Measurements from ENCODE around the gene IRF2BP1. TPM values are rescaled to one million over a fixed set of nuclear protein-coding genes. Genes with fewer than 3 reads are reported as not detected.

IRF2BP1 gene
- total and polyA plus RNA-seq, 4 donors, result 18.7 to 34.0 (median 30.1) TPM

DNA sequence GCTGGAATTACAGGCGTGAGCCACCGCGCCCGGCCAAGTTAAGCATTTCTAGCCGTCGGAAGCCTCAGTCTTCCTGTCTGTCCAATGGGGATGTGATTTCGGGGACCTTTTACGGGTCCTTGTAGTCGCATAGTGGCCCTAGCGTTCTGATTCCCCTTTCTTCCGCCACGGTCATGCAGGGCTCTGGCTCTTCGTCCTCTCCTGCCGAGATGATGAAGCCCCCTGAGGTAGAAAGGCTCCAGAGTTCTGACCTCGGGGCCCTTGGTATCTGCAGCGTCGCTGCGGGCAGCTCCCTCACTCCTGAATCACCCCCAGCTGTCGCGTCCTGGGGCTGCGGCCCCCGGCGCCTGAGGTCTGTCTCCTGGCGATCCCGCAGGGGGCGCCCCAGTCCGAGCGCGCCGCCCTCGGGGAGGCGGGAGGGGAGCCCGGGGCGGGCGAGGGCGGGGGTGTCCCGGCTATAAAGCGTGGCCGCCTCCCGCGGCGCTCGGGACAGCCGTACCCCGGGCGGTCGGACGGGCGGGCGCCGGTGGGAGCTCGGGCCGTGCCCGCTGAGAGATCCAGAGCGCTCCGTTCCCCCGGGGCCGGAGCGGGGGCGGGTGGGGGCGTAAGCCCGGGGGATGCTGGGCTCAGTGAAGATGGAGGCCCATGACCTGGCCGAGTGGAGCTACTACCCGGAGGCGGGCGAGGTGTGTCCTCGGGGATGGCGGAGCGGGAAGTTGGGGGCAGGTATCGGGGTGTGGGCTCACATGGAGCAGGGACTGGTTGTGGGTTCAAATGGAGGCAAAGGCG is 21.9 kb downstream of the IRF2BP1 start, which contains the start of gene FOXA3:
TSS of gene FOXA3 (plus strand) at position 487 of the 789 bp plus-strand sequence. CDS start at position 618, 131 bp downstream.
- Histone ChIP-seq H3K4me1 (ENCODE audit: control insufficient read depth, insufficient read depth, low read length) (peaks cover 20% of the 10 kb centered on the region), H3K36me3 (ENCODE audit: control insufficient read depth, insufficient read depth, low read length) (peaks cover 19% of the 10 kb centered on the region), H3K9me3 (ENCODE audit: control insufficient read depth, insufficient read depth, low read length) (no peaks in the 10 kb centered on the region), H3K27me3 (ENCODE audit: control insufficient read depth, insufficient read depth, low read length) (peaks cover 39% of the 10 kb centered on the region), H3K4me3 (ENCODE audit: low read depth, low read length) (peak within 1 kb of the TSS; percentile 99), H3K27ac (ENCODE audit: low read depth, low read length) (no peak within 1 kb of the TSS)
- WGBS (ENCODE audit: insufficient coverage), result 1% methylated on average over 71 of the region's 71 CpGs
- DNase-seq (ENCODE audit: low read depth in 4 of 6, low spot score in 6 of 6), result no peak

DNA sequence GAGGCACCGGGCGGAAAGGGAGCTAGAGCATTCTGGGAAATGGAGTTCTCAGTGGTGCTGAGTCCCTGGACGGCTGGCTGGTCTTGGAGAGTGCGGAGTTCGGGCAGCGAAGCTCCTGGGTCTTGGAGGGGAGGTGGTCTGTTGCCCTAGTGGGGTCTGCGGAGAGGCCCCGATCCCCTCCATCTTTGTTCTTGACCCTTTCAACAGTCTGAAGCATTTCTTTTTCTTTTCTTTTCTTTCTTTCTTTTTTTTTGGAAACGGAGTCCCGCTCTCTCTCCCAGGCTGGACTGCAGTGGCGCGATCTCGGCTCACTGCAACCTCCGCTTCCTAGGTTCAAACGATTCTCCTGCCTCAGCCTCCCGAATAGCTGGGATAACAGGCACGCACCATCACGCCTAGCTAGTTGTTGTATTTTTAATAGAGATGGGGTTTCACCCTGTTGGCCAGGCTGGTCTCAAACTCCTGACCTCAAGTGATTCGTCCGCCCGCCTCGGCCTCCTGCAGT is 22.6 kb downstream of the IRF2BP1 start:
- no peak overlapping the region for H3K27ac ChIP-seq (ENCODE audit: low read depth, low read length)

DNA sequence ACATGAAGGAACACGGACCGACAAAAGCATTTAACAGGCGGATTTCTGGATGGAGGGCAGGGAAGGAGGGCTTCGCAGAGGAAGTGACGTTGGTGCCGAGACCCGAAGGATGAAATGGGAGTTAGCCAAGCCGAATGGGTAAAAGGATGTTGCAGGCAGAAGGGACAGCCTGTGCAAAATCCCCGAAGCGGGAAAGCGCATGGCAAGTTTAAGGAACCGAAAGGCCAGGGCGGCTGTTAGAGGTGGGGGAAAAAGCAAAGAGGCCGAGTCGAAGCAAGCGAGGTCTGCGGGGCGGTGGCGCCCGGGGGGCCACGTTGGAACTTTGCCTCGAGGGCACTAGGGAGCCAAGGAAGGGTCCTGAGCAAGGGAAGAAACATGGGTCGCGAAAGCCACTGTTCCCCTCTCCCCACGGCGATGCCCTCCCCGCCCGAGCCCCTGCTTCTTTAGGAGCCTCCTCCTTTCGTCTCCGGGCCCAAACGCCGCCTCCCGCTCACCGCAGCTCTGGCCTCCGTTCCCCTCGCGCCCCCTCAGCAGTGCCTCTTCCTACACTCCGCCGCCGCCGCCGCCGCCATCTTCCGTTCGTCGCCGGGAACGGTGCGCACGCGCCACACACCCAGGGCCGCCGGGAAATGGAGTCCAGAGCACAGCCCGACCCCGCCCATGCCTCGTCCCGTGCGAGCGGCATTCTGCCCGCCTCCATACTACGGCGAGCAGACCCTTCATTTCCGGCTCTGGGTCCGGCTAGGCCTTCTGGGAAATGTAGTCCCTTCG is 23.2 kb downstream of the IRF2BP1 start, which contains the start of gene SYMPK:
TSS of gene SYMPK (minus strand) at position 584 of the 771 bp plus-strand sequence. CDS start 8,652 bp downstream, outside the sequence.
- DNase-seq (ENCODE audit: low read depth in 4 of 6, low spot score in 6 of 6), result peak; percentile 91 to 100 (median 98)
- under 1% methylated on average over 61 of the region's 65 CpGs for WGBS (ENCODE audit: insufficient coverage)
- H3K4me3 ChIP-seq (ENCODE audit: low read depth, low read length), result peak within 1 kb of the TSS; percentile 99
- no peaks in the 10 kb centered on the region for H3K9me3 ChIP-seq (ENCODE audit: control insufficient read depth, insufficient read depth, low read length)
- H3K4me1 ChIP-seq (ENCODE audit: control insufficient read depth, insufficient read depth, low read length), result peaks cover 20% of the 10 kb centered on the region
- H3K27ac ChIP-seq (ENCODE audit: low read depth, low read length), result peak within 1 kb of the TSS; percentile 98
- peaks cover 39% of the 10 kb centered on the region for H3K27me3 ChIP-seq (ENCODE audit: control insufficient read depth, insufficient read depth, low read length)
- peaks cover 32% of the 10 kb centered on the region for H3K36me3 ChIP-seq (ENCODE audit: control insufficient read depth, insufficient read depth, low read length)

More for the DNA sequence above, 22.6 kb downstream of the IRF2BP1 start:
- H3K9me3 ChIP-seq (ENCODE audit: control insufficient read depth, insufficient read depth, low read length), result no peaks in the 10 kb centered on the region
- 1% methylated on average over 11 of the region's 22 CpGs for WGBS (ENCODE audit: insufficient coverage)
- peaks cover 39% of the 10 kb centered on the region for H3K27me3 ChIP-seq (ENCODE audit: control insufficient read depth, insufficient read depth, low read length)
- peaks cover 26% of the 10 kb centered on the region for H3K36me3 ChIP-seq (ENCODE audit: control insufficient read depth, insufficient read depth, low read length)
- no peak for DNase-seq (ENCODE audit: low read depth in 4 of 6, low spot score in 6 of 6)
- H3K4me1 ChIP-seq (ENCODE audit: control insufficient read depth, insufficient read depth, low read length), result peaks cover 20% of the 10 kb centered on the region
- peak overlapping the region; percentile 99 for H3K4me3 ChIP-seq (ENCODE audit: low read depth, low read length)

DNA sequence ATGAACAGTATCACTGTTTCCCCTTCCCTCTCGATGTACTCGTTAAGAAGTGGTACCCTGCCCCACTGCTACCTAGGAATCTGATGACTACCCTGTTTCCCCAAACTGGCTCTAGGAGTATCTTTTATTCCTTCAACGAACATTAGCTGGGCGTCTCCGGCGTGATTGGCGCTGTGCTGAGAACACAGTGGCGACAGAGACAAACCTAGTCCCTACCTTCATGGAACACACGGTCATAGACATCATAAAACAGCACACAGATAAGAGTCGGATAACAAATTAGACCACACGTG is 23.7 kb downstream of the IRF2BP1 start:
- 0% methylated on average over 9 of the region's 11 CpGs for WGBS (ENCODE audit: insufficient coverage)
- peaks cover 20% of the 10 kb centered on the region for H3K4me1 ChIP-seq (ENCODE audit: control insufficient read depth, insufficient read depth, low read length)
- no peaks in the 10 kb centered on the region for H3K9me3 ChIP-seq (ENCODE audit: control insufficient read depth, insufficient read depth, low read length)
- peak overlapping the region; percentile 98 for H3K27ac ChIP-seq (ENCODE audit: low read depth, low read length)
- DNase-seq (ENCODE audit: low read depth in 4 of 6, low spot score in 6 of 6), result no peak
- peak overlapping the region; percentile 99 for H3K4me3 ChIP-seq (ENCODE audit: low read depth, low read length)
- H3K27me3 ChIP-seq (ENCODE audit: control insufficient read depth, insufficient read depth, low read length), result peaks cover 38% of the 10 kb centered on the region
- peaks cover 32% of the 10 kb centered on the region for H3K36me3 ChIP-seq (ENCODE audit: control insufficient read depth, insufficient read depth, low read length)

DNA sequence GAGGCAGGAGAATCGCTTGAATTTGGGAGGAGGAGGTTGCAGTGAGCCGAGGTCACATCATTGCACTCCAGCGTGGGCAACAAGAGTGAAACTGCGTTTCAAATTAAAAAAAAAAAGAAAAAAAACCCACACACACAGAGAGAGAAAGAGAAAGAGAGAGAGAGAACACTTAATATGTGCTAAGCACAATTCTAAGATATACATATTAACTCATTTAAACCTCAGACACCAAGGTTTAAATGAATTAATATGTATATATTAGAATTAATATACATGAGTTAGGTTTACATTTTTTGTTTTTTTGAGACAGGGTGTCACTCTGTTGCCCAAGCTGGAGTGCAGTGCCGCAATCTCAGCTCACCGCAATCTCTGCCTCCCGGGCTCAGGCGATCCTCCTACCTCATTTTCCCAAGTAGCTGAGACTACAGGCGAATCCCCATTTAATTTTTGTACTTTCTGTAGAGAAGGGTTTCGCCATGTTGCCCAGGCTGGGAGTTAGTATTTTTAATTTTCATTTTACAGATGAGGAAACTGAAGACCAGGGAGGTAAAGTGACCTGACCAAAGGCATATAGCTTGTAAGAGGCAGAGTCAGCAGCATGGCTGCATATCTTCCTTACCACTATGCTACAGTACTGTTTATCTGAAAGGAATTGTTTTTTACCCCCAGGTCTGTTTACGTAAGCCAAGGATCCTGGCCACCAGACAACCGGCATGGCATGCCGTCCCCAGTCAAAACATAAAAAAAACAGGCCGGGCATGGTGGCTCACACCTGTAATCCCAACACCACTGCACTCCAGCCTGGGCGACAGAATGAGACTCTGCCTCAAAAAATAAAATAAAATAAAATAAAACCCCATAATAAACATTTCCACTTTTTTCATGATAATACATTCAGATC is 25.3 kb downstream of the IRF2BP1 start:
- Histone ChIP-seq H3K4me1 (ENCODE audit: control insufficient read depth, insufficient read depth, low read length) (peaks cover 20% of the 10 kb centered on the region), H3K27ac (ENCODE audit: low read depth, low read length) (no peak overlapping the region), H3K36me3 (ENCODE audit: control insufficient read depth, insufficient read depth, low read length) (peaks cover 42% of the 10 kb centered on the region), H3K27me3 (ENCODE audit: control insufficient read depth, insufficient read depth, low read length) (peaks cover 22% of the 10 kb centered on the region), H3K4me3 (ENCODE audit: low read depth, low read length) (no peak overlapping the region), H3K9me3 (ENCODE audit: control insufficient read depth, insufficient read depth, low read length) (no peaks in the 10 kb centered on the region)
- WGBS (ENCODE audit: insufficient coverage), result 80% methylated on average over 2 of the region's 15 CpGs
- no peak for DNase-seq (ENCODE audit: low read depth in 4 of 6, low spot score in 6 of 6)

DNA sequence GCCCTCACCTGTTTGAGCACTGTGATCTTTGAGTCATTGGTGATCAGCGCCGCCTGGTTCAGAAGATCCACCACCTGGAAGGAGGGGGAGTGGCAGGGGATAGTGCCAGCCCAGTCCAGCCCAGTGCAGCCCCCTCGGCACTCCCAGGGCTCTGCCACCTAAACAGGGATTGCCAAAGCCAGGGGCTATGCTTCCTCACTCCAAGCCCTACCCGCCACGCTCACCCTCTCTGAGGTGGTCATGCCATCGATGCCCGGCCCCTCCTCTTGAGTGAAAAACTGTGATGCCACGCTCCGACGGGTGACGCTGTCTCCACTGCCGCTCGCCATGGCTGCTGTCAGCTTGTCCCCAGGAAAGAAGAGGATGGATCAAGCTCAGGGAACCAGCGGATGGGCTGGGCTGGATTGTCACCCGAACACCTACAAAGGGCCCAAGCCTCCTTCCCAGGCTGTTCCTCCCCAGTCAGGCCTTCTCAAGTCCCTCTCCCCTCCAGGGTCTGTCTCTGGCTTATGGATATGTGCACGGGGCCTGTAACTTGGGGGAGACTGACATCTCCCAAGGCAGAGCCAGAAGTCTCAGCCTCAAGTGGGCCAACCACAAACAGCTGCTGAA is 31.7 kb downstream of the IRF2BP1 start:
- Histone ChIP-seq H3K4me1 (ENCODE audit: control insufficient read depth, insufficient read depth, low read length) (no peaks in the 10 kb centered on the region), H3K27me3 (ENCODE audit: control insufficient read depth, insufficient read depth, low read length) (no peaks in the 10 kb centered on the region), H3K9me3 (ENCODE audit: control insufficient read depth, insufficient read depth, low read length) (no peaks in the 10 kb centered on the region), H3K4me3 (ENCODE audit: low read depth, low read length) (no peak overlapping the region), H3K36me3 (ENCODE audit: control insufficient read depth, insufficient read depth, low read length) (peaks cover 73% of the 10 kb centered on the region), H3K27ac (ENCODE audit: low read depth, low read length) (no peak overlapping the region)
- 96% methylated on average over 13 of the region's 16 CpGs for WGBS (ENCODE audit: insufficient coverage)
- DNase-seq (ENCODE audit: low read depth in 4 of 6, low spot score in 6 of 6), result no peak

DNA sequence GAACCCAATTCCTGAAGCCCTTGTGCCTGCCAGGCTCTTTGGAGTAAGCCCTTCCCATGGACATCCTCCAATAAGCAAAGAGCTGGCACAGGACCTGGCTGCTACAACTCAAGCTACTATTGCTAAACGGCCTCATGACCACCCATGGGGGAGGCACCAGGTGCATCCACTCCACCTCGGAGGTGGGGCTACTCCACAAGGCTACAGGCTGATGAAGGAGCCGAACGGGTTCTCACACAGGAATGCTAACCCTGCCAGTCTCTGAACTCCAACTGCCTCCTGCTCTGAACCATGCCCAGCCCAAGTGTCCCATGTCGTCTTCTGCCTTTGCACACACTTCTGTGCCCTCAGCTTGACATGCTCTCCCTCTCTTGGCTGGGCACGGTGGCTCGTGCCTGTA is 33.0 kb downstream of the IRF2BP1 start:
- WGBS (ENCODE audit: insufficient coverage), result 90% methylated on average over 7 of the region's 7 CpGs
- no peak overlapping the region for H3K4me3 ChIP-seq (ENCODE audit: low read depth, low read length)
- peaks cover 70% of the 10 kb centered on the region for H3K36me3 ChIP-seq (ENCODE audit: control insufficient read depth, insufficient read depth, low read length)
- H3K27ac ChIP-seq (ENCODE audit: low read depth, low read length), result no peak overlapping the region
- no peaks in the 10 kb centered on the region for H3K27me3 ChIP-seq (ENCODE audit: control insufficient read depth, insufficient read depth, low read length)
- H3K4me1 ChIP-seq (ENCODE audit: control insufficient read depth, insufficient read depth, low read length), result no peaks in the 10 kb centered on the region
- H3K9me3 ChIP-seq (ENCODE audit: control insufficient read depth, insufficient read depth, low read length), result no peaks in the 10 kb centered on the region
- DNase-seq (ENCODE audit: low read depth in 4 of 6, low spot score in 6 of 6), result no peak

DNA sequence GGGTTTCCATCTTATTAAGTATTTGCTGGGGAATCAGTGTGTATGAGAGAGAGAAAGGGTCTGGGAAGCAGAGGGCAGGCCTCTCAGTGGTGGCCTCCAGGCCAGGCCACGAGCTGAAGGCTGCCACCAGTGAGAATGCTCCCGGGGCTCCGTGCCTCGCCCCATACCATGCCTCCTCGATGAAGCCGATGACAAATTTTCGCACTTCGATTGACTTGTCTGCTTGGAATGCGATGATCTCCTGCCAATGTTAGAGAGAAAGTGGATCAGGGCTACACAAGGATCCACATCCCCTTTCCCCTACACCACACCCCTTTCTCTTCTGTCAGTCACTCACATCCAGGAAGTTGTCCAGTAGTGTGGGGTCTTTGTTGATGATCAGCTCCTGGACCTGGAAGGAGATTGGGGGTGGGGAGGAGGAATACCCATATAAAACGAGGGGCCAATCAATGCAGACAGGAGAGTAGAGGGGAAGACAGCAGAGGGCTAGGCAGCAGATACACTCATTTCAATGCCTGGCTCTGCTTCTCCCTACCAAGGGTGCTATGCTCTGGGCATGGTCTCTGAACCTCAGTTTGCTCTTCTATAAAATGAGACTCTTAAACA is 33.7 kb downstream of the IRF2BP1 start:
- no peaks in the 10 kb centered on the region for H3K27me3 ChIP-seq (ENCODE audit: control insufficient read depth, insufficient read depth, low read length)
- peaks cover 75% of the 10 kb centered on the region for H3K36me3 ChIP-seq (ENCODE audit: control insufficient read depth, insufficient read depth, low read length)
- no peaks in the 10 kb centered on the region for H3K9me3 ChIP-seq (ENCODE audit: control insufficient read depth, insufficient read depth, low read length)
- no peak for DNase-seq (ENCODE audit: low read depth in 4 of 6, low spot score in 6 of 6)
- 100% methylated on average over 4 of the region's 10 CpGs for WGBS (ENCODE audit: insufficient coverage)
- H3K4me3 ChIP-seq (ENCODE audit: low read depth, low read length), result no peak overlapping the region
- H3K4me1 ChIP-seq (ENCODE audit: control insufficient read depth, insufficient read depth, low read length), result no peaks in the 10 kb centered on the region
- H3K27ac ChIP-seq (ENCODE audit: low read depth, low read length), result no peak overlapping the region
